ENCODE data around the gene C2orf81.

DNA sequence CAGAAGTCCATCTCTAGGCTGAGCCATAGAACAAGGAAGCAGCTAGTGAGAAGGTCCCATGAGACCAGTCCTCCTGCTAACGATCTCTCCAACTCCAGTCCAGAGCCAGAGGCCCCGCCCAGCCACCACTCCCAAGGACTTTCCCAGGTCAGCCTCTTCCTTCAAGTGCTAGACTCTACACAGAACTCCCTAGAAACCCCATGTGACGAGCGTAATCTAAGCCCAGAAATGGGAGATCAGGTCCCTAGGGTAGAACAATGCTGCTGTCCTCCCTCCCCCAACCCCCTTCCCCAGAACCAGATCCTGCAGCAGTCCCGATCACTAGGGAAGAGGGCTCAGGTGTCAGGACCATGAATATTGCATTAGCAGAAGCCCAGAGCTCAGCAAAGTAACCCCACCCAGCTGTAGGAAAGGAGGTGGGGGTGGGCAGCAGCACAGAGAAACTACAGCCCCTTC, 48.2 kb downstream of the C2orf81 start:
- TF ChIP-seq YY1 (IDR thresholded peaks at IDR 0.05) (no peak), JUND (IDR thresholded peaks at IDR 0.05) (no peak)
- TF ChIP-seq, protein P1, sequence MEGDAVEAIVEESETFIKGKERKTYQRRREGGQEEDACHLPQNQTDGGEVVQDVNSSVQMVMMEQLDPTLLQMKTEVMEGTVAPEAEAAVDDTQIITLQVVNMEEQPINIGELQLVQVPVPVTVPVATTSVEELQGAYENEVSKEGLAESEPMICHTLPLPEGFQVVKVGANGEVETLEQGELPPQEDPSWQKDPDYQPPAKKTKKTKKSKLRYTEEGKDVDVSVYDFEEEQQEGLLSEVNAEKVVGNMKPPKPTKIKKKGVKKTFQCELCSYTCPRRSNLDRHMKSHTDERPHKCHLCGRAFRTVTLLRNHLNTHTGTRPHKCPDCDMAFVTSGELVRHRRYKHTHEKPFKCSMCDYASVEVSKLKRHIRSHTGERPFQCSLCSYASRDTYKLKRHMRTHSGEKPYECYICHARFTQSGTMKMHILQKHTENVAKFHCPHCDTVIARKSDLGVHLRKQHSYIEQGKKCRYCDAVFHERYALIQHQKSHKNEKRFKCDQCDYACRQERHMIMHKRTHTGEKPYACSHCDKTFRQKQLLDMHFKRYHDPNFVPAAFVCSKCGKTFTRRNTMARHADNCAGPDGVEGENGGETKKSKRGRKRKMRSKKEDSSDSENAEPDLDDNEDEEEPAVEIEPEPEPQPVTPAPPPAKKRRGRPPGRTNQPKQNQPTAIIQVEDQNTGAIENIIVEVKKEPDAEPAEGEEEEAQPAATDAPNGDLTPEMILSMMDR (IDR thresholded peaks at IDR 0.05; ENCODE audit: low read depth, low read length, missing input control), result no peak
- TF ChIP-seq, protein P2, sequence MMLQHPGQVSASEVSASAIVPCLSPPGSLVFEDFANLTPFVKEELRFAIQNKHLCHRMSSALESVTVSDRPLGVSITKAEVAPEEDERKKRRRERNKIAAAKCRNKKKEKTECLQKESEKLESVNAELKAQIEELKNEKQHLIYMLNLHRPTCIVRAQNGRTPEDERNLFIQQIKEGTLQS (IDR thresholded peaks at IDR 0.05), result no peak
- TF ChIP-seq, protein P3, sequence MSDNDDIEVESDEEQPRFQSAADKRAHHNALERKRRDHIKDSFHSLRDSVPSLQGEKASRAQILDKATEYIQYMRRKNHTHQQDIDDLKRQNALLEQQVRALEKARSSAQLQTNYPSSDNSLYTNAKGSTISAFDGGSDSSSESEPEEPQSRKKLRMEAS (IDR thresholded peaks at IDR 0.05), result no peak

Measured in liver (tissue), 3 donors.